ENCODE data around the gene RNASEH2B.

The RNASEH2B gene

DNA sequence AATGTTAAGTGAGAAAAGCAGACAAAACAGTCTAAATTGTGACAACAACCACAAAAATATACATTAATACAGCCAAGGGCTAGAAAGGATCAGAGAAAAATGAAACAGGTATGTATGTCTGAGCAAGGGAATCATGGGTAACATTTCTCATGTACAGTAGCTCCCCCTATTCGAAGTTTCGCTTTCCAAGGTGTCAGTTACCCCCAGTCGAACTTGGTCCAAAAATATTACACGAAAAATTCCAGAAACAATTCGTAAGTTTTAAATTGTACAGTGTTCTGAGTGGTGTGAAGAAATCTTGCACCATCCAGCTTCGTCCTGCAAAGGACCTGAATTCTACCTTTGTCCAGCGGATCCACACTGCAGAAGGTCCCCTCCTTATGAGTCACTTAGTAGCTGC is 1.8 kb upstream of the RNASEH2B start:
- DNase-seq (ENCODE audit: low read depth), result no peak

DNA sequence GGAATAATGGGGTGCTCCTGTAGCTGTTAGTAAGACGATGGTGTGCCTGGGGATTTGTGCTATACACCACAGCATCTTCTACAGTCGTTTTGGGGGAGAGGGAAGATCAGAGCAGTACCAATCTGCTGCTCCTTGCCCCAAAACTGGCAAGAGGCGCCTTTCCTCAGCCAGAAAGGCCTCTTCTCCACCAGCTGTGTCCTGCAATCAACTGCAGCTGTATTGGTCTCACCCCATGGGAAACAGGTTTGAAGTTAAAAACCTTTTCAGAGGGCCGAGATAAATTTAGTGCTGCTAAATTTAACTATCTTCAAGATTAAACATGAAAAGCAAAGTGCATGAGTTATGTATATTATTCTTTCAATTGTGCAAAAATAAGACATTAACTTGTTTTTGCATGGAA is 1.2 kb upstream of the RNASEH2B start:
- DNase-seq (ENCODE audit: low read depth), result no peak

DNA sequence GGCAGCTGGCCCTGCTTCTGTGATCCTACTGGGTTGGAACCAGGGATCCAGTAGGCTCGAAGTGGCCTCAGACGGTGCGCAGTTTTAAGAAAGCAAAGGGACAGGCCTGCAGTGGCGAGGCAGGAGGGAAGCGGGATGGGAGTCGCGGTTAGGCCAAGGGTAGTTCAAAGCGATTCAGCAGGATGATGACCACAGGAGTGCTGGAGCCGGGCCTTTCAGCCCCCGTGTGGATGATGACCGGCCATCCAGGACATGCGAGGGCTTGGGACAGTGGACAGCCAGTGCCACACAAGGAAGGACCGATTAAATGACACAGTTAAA is 854 bp downstream of the RNASEH2B start:
- no peak for DNase-seq (ENCODE audit: low read depth)

DNA sequence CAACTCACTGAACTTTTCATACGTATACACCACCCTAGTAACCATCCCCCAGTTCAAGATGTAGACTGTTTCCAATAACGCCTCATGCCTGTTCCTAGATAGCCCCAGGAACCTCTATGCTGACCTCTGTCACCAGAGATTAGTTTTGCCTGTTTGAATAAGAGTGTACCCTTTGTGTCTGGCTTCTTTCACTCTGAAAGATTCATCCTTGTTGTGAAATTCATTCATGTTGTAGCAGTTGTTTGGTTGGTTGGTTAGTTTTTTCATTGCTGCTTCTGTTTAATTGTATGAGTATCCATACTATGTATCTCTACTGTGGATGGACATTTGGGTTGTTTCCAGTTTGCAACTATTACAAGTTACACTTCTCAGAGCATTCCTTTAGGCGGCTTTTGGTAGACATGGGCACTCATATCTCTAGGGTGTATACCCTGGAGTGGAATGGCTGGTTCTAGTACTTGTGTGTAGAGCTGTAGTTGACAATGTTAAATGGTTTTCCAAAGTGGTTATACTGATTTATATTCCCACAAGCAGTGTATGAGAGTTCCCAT is 1.6 kb downstream of the RNASEH2B start:
- DNase-seq (ENCODE audit: low read depth), result no peak

GRCh38 chr13:50911937-50912795 is 2.6 kb downstream of the RNASEH2B start:
- peak; percentile 92 for DNase-seq (ENCODE audit: low read depth)

- DNase-seq (ENCODE audit: low read depth), result no peak
Measured at GRCh38 chr13:50912851-50913250, 3.3 kb downstream of the RNASEH2B start.

GRCh38 chr13:50914176-50914700 is 4.6 kb downstream of the RNASEH2B start:
- DNase-seq (ENCODE audit: low read depth), result no peak

- DNase-seq (ENCODE audit: low read depth), result no peak
Measured at GRCh38 chr13:50914848-50915247, 5.3 kb downstream of the RNASEH2B start.

DNA sequence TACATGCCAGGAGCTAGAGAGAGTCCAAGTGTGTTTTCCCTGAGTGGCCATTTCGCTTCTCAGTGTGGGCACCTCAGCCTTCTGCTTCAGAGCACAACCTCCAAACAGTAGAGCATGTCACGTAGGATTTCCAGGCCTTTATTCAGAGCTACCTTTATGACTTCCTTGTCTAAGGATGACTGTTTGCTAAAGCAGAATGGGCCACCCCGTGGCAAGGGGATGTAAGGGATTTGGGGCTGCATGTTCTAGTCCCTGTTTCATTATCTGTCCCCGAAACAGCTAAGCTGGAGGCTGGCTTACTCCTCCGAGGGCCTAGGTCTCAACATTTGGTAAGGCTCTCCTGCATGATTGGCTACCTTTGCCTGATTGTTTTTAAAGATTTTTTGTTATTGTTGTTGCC is 6.0 kb downstream of the RNASEH2B start:
- DNase-seq (ENCODE audit: low read depth), result no peak

- DNase-seq (ENCODE audit: low read depth), result no peak
Measured at GRCh38 chr13:50916701-50917184, 7.2 kb downstream of the RNASEH2B start.

GRCh38 chr13:50917572-50917971 is 8.0 kb downstream of the RNASEH2B start:
- no peak for DNase-seq (ENCODE audit: low read depth)

GRCh38 chr13:50918567-50918966 is 9.0 kb downstream of the RNASEH2B start:
- no peak for DNase-seq (ENCODE audit: low read depth)

DNA sequence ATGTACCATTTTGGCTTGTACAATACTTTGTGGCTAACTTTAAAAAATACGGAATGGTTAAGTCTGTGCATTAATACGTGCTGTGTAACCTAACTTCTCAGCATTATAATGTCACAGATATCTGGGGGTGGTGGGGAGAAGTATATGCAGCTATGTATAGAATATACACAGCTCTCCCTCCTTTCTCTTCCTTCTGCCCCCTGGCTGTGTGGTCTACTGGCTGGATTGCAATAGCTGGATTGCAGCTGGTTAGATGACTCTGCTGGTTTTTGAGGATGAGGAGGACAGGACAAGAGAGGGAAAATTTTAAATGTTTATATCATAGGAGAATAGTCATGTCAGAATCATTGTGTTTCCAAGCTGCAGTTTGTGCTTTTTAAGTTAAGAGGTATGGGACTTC is 9.7 kb downstream of the RNASEH2B start:
- DNase-seq (ENCODE audit: low read depth), result no peak

DNA sequence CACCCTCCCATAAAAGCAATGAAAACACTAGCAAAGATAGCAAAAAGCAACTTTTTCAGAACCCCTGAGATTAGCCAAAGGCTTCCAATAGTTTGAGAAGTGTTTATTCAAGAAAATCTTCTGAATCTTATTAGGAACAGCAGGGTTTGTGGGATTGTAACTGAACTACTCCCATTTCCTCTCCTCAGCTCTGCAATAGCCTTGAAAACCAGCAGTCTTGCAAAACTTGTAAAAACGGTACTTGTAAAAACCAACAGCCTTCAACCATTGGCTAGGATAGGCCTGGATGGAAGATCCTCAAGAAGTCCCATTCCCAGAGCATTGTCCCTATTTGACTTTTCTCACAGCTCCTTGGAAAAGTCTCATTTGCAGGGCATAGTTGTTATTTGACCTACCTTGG is 12.1 kb downstream of the RNASEH2B start:
- DNase-seq (ENCODE audit: low read depth), result no peak

GRCh38 chr13:50923272-50923671 is 13.7 kb downstream of the RNASEH2B start:
- DNase-seq (ENCODE audit: low read depth), result no peak

DNA sequence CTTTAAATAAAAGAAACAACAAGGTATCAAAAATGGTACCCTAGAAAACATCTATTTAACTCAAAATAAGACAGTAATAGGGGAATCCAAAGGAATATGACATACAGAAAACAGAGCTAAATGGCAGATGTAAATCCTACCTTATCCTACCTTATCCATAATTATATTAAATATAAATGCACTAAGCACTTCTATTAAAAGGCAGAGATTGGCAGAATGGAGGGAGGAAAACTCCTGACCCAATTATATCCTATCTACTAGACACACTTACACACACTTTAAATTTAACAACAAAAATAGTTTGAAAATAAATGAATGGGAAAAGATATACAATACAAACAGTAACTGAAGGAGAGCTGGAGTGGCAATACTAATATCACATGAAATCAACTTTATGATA is 14.4 kb downstream of the RNASEH2B start:
- no peak for DNase-seq (ENCODE audit: low read depth)

GRCh38 chr13:50927701-50928100 is 18.1 kb downstream of the RNASEH2B start:
- no peak for DNase-seq (ENCODE audit: low read depth)

DNA sequence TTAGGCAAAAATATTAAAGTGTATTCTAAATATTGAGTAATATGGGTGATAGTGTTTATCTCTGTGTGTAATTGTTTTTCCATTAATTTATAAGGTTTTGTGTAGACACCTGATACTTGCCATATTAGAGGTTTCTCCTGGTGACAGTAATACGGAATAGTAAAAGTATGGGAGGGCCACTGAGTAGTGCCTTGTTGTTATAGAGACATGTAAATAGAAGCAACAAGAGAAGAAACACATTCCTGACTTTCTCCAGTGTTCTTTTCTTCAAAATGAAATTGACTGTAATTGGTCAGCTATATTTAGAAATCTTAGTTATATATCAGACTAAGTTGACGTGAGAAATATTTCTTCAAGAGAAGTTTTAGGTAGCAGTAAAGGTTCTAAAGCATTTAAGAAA is 18.5 kb downstream of the RNASEH2B start:
- no peak for DNase-seq (ENCODE audit: low read depth)

DNA sequence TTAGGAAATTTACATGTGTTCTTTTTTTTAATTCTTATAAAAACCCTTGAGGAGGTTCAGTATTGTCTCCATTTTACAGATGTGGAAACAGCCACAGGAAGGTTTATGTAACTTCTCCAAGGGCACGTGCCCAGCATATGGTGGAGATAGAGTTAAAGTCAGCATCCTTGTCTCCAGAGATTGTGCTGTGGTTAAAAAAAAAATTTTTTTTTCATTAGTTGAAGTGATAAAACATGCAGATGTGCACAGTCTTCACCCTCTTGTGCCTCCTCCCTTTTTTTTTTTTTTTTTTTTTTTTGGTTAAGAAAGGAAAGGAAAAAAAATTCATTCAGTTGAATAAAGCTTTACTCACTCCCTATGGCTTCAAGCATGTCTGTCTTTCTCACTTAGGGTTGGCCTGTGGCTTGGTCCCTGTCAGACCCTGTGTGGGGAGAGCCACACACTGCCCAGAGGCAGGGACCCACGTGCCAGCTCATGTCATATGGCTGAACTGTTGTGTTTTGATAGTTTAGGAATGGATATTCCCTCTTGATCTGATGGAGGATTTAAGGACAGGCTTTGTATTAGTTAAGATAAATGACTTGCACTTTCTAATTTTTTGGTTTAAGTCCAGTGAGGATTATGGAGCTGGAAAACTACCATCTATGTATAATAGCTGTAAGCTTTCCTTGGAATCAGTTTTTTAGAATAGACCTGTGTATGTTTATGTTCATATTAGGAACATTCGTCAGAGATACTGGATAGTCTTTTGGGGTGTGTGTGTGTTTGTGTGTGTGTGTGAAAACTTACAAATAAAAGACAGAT is 19.3 kb downstream of the RNASEH2B start:
- DNase-seq (ENCODE audit: low read depth), result no peak

GRCh38 chr13:50932091-50932490 is 22.5 kb downstream of the RNASEH2B start:
- DNase-seq (ENCODE audit: low read depth), result no peak

DNA sequence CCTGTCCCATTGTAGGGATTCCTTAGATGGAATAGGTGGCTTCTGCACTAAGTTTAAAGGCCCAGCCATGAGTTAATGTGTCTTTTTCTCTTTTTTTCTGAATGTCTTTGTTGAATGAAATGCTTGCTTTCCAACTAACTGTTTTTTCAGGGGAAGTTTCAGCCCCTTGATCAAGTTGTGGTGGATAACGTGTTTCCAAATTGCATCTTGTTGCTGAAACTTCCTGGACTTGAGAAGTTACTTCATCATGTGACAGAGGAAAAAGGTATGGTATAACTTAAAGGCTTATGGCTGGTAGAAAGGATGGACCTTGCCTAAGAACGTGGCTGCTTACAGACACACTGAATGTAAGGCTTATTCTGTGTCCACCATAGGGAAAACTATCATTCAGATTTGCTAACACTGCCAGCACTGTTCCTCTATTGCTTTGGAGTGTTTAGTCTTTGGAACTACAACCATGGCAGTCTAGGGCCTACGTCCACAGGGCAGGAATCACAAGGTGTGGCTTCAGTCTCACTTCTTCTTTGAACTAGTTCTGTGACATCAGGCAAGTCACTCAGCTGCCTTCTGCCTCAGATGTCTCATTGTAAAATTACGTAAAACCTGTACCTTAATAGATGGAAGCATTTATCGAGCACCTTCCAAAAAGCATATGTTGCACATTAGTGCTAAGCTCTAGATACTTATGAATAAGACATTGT is 25.3 kb downstream of the RNASEH2B start:
- DNase-seq (ENCODE audit: low read depth), result no peak

DNA sequence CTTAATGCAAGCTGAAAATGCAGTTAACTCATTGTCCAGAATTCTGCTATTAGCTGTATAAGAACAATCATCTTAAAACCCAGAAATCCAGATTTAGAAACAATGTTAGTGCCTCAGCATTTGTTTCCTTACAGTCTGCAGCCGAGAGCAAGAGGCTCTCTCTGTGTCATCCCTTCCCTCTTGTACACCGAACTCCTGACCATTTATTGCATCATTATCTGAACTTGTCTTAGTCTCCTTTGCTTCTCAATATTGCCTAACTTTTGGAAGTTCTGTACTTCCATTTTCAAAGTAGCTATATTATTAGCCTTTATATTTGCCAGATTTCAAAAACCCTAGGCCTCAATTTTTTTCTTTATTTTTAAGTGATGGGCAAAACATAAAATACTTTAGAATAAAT is 27.1 kb downstream of the RNASEH2B start:
- no peak for DNase-seq (ENCODE audit: low read depth)

Data from stimulated activated CD8-positive, alpha-beta memory T cell treated with anti-CD3 and anti-CD28 coated beads, Interleukin-12 subunit alpha, Interleukin-12 subunit beta, amount 100 ng/mL, for 1 hour (primary cell).